ENCODE measurements around the gene MACROH2A1.

MACROH2A1 gene

DNA sequence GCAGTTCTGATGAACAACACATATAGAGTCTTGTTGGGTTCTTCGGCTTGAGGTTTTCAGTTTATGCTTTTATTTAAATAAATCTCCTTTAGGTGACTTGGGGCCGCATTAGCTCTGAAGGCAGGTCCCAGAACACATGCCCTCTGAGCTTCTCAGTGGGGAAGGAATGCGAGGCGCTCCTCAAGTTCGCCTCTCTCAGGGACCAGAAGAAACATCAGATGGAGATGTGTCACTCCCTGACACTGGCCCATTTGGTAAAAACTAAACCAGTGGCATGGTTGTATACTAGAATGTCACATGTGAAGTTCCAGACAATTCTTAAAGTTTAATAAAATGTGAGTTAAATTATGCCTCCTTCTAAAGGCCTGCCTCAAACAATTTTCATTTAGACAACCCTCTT lies 1.9 kb downstream of the MACROH2A1 start:
- no peak for DNase-seq (ENCODE audit: low read depth)

DNA sequence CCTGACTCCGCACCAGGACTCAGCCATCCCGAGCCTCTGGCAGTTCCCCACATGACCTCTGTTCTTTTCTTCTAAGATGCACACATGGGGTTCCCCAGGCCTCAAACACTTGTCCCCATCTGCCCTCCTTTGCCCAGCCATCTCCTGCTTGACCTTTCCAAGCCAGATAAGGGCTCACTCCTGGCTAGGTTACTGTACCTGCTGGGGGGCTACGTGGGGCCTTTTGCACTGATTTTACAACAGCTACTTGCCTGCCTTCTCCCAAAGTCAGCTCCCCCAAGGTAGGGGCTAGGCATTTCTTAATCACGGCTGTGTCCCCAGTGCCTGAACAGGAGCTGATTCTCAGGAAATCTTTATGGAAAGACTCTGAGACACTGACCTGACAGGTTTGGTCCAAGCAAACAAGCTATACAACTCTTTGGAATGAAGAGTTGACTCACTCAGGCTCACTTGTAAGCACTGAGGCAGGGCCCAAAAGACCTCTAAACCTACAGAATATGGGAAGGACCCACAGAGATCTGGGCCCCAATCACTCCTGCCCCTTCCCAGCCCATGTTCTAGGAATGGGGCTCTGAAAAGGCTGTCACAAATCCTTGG lies 2.5 kb downstream of the MACROH2A1 start:
- DNase-seq (ENCODE audit: low read depth), result no peak

DNA sequence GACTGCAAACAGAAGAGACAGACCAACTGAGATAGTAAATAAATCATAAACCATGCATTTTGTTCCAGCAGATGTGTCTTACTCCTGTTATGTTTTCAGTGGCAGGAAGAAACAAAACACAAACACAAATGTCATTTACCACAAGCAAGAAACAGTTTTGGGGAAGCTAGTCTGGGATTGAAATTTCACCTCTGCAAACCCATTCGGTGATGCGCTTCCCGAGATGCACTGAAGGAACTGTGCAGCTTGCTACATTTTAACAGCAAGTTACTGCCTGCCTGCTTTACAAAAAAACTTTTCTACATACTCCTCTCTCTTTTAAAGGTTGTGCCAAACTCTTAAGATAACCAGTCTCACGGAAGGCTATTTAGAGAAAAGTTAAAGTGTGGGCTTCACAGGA lies 3.2 kb downstream of the MACROH2A1 start:
- no peak for DNase-seq (ENCODE audit: low read depth)

DNA sequence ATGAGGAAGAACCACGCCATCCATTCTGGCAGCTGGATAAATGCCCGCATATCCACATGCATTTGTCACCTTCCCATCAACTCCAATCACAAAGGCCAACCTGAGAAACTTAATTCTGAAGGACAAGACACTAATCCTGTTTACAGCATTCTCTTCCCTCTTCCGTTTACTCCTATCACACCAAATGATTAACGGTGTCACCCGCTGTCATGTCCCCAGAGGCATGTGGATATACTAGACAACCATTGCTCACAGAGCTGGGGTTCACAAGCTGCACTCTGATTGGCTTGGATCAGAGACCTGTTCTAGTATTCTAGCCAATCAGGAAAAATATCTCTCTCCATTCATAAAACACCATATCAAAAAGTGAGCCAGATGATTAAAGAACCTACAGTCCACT lies 3.6 kb downstream of the MACROH2A1 start:
- DNase-seq (ENCODE audit: low read depth), result no peak

DNA sequence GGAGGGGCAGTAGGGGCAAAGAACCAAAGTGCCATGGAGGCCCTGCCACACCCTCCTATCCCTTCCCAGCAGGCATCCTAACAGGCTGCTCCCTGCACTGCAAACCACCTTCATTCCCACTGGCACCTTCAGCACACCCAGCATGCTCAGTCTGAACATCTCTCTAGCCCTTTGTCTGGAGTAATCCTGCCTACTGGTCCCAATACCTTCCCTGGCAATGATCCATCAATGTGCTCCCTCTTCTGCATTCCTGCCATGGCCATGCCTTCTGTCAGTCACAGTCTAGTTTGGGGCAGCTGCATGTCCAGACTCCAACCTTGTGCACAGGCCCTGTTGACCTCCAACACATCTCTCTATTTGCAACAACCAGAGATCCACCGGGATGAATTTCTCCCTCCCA lies 4.9 kb downstream of the MACROH2A1 start:
- DNase-seq (ENCODE audit: low read depth), result no peak

DNA sequence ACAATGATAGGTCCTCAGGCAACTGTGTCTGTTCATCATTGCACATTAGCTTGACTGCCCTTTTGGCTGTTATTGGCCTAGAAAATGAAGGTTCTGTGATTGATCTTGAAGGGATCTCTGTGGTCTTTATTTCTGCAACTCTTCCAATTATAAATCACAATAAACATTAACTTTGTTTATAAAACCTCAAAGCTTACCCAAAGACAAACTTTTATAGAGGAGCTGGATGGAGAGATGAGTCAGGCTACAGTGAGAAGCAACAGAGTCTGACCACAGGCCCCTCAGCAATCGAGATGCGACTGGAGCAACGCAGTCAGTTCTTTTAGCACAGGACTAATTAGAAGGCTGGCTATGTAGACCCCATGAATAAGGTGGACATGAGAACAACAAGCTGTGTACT lies 5.3 kb downstream of the MACROH2A1 start:
- DNase-seq (ENCODE audit: low read depth), result no peak

DNA sequence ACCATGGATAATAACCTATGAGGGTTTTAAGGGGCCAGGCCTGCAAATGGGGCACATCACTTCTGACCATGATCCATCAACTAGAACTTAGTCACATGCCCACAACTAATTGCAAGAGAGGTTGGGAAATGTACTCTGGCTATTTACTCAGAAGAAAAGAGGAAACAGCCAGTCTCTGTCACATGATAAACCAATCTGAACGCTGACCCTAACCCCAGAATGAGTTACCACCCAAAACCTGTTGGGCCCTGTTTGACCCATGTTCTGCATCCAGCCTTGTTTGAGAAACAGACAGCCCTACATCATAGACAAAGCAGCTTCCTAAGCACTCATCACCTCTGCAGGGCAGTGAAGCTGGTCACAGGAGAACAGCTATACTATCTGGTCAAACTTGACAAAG lies 5.8 kb downstream of the MACROH2A1 start:
- DNase-seq (ENCODE audit: low read depth), result no peak

DNA sequence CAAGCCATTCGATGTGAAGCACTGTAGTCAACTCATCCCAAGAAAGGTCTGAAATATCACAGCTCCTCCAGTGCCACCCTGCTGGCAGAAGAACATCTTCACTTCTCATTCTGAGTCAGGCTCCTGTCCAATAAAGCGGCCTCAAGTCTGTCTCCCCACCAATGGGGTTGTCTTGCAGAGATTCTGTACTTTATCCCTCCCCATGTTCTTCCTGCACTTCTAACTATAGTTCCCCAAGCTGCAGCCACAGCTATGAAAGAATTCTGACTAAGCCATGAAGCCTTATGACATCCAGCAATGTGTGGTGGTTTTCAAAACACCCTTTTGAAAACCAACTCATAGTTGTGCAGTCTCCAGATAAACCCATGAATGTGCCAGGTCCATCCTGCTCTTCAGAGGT lies 6.8 kb downstream of the MACROH2A1 start:
- DNase-seq (ENCODE audit: low read depth), result no peak

DNA sequence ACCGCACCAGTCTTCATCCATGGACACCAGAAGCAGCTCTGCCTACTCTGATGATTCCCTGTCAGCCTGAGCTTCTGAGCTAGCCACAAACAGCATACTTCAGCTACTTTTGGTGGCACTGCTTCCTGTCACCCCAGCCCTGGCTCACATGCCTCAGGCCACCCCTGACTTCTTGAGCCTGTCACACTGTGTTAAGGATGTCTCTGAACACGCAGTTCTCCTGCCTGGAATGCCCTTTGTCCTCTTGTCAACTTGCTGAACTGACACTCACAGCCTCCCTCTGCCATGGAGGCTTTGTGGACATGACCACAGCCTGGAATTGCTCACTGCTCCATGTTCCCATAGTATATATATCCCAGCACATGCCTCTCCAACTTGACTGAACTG lies 7.2 kb downstream of the MACROH2A1 start:
- DNase-seq (ENCODE audit: low read depth), result no peak

DNA sequence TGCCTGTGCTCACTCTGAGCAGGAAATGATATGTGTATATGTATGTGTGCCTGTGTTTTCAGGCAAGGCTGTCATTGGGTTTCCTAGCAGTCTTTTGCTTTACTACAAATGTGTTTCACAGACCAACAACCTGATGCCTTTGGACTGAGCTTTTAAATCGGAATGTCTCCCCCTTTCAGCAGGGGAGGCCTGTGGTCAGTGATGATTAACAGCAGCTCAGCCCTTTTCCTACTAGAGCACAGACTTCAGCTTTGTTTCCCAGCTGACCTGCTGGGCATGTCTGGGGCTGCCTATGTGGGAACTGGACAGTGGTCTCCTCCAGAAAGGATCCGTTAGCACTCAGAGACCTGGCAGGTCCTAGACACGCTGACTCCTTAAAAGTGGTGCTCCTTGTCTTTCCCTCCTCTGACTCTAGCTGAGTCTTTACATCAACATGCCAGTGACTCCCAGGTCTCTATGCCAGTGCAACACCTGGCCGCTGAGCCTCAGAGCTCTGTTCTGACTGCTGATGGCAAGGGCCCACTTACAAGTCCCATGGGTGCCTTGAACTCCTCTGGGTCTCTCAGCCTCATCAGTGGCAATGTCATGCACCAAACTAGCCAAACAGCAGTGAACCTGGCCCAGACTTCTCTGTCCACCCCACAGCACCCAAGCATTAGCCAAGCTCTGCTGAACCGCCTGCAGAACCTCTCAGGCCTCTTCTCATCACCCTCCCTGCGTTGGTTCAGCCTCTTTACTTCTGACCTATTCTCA lies 7.7 kb downstream of the MACROH2A1 start:
- DNase-seq (ENCODE audit: low read depth), result no peak

DNA sequence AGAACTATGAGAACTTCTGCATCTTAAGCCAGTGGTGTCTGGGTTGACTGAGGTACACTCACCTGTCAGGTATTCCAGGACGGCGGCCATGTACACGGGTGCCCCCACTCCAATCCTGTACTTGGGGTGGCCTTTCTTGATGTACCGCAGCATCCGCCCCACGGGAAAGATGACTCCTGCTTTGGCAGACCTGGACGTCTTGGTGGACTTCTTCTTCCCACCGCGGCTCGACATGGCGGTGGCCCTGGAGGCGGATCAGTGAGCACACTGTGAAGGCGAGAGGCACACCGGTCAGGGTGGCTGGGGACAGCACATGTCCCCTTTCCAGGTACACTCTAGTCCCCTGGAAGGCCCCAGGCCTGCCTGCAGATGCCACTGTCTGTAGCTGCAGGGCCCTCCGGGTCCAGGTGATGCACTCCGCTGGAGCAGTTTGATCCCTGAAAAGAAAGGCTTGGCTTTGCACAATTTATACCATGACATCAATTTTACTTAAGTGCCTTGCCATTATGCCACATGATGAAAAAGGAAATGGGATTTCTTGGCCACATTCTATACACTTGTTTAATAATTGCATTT lies 10.1 kb downstream of the MACROH2A1 start:
- no peak for DNase-seq (ENCODE audit: low read depth)

DNA sequence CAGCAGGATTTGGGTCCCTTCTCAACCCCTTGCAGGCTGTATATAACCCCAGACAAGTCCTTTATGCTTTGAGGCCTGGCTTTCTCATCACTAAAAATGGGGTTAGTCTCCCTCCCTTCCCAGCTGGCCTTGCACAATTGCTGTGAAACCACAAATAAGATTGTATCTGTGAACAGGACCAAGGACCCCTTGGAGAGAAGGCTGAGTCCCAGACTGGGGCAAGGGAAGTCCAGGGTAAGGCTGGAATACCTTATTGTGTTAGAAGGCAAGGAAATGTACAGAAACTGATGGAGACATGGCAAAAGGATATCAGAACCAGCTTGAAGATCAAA lies 11.4 kb downstream of the MACROH2A1 start:
- no peak for DNase-seq (ENCODE audit: low read depth)

DNA sequence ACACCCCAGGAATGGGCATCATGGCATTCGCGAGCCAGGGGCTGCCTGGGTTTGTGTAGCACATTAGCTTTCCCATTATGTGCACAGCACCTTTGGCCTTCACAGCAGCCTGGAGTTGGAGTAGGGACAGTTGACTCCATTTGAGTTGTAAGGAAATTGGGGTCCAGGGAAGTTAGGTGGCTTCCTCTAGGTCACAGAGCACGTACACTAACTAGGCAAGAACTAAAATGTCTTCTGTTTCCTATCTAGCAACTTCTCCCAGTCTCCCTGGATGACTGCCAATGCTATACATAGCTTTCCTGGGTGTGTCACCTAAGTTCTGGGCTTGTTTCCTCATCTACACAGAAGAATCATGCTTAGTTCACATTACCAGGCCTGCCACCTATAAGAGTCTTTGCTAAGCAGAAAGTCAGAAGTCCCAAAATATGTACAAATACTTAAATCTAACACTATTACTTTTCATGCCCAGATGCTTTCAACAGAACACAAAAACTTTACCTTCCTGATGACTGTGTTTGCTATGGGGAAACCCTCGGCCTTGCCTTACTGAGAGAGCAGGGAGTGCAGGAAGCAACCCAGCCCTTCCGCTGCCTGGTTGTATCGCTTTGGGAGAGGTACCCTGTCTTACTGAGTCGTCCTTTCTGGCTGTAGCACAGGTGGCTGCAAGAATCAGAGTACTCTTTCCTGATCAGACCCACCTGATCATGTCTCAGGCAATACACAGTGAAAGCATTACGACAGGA lies 12.0 kb downstream of the MACROH2A1 start:
- DNase-seq (ENCODE audit: low read depth), result no peak

DNA sequence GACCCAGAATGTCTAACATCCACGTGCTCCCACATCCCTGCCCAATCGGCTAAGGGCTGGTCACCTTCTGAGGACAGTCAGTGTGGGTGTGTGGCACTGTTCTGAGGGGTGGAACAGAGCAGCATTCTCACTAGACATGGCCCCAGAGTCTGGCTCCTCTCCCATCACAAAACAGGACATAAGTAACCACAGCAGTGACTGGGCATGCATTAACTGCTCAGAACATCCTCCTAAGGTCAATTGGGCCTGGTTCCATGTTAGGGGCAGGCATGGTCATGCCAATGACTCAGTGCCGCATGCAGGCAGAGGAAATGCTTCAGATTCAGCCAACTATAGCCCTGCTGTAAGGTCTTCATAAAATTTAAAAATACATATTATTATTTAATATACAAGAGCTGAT lies 12.9 kb downstream of the MACROH2A1 start:
- DNase-seq (ENCODE audit: low read depth), result no peak

DNA sequence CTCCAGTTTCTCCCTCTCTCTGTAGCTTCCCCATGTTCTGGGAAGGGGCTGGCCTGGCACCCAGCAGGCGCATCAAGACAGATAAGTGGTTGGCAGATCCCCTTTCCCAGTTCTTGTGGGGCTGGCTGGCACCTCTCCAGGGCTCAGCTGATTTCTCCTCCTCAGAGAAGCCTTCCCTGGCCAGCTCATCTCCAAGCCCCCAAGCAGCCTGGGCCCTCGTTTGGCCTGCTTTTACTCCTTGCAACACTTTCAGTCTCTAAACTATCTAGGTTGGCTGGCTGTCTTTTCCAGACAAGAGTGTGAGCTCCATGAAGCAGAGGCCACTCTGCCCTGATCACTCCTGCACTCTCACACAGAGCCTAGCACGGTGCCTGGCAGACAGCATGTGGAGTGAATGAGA lies 13.5 kb downstream of the MACROH2A1 start:
- DNase-seq (ENCODE audit: low read depth), result no peak

DNA sequence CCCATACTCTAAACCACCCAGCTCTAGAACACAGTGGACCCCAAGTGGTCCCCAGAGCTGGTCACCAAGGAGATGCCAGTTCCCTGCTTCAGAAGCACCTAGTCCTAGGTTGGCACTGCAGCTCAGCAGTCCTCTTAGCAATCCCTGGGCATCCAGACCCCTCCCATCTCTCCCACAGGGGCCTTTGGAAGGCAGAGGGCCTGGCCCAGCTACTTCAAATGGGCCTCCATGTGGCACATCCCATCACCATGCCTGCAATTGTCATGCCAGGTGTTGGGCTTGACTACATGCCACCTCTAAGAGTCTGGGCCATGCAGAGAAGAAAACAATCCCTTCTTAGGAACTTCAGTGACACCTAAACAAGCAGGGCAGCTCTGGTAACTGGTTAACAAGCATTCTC lies 14.1 kb downstream of the MACROH2A1 start:
- DNase-seq (ENCODE audit: low read depth), result no peak

DNA sequence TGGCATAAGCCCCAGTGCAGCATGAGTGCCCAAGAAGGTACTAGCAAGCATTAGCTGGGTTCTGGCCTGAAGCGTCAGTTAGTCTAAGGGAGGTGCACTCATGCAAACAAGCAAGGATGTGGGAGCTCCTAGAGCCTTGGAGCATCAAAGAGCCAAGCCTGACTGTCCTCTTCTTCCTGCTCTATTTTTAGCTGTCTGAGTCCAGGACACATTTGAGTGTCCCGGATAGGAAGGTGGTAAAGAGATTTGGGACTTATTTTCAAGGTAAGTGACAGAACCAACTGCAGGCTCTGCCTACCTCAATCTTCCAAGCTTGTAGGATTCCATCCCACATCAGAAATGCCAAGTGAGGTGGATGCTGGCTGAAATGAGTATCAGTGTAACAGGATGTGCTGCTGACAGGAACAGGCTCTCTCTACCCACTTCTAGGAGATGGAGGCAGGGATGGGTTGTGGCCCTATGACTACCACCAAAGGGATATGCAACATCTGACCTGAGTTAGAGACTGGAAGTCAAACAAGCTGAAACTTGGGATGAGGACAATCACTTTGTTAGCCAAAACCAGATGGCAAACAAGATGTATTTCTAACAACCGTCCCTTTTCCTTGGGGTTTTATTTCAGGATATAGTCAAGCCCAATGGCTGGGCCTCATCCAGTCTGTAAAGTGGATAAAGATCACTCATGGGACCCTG lies 15.1 kb downstream of the MACROH2A1 start:
- no peak for DNase-seq (ENCODE audit: low read depth)

DNA sequence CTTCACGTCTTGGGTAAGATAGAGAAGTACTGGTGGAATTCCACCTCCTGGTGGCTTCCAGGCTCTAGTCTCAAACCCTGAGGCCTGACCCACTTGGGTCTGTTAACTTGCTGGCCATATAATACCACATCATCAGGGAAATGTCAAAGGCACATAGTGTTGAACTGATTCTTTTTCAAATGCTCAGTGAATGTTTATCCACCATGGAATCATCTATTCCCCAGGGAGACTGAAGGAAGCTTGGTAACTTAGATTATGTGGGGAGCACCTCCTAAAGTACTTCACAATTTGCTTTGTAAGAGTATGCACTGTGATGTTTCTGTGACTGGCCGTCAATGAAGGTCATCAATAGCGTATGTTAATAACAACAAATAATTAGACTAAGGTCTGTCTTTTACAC lies 16.1 kb downstream of the MACROH2A1 start:
- no peak for DNase-seq (ENCODE audit: low read depth)

DNA sequence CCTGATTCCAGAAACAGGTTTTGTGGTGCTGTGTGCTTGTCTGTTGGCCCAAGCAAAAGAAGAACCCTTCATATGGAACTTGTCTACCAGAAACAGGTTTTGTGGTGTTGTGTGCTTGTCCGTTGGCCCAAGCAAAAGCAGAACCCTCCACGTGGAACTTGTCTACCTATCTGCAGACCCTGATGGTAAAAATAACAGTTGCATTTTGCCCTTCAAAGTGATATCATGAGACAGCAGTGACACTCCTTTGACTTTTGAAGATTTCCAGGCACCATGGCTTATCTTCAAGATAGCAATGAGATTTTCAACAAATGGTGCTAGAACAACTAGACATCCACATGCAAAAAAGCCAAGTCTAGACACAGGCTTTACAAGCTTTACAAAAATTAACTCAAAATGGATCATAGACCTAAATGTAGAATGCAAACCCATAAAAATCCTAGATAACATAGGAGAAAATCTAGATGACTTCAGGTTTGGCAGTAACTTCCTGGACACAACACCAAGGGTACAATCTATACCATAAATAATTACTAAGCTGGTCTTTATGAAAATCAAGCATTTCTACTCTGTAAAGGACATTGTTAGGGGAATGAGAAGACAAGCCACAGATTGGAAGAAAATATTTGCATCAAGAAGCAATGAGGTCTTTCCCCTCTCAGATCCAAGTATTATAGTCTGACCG lies 16.8 kb downstream of the MACROH2A1 start:
- no peak for DNase-seq (ENCODE audit: low read depth)

DNA sequence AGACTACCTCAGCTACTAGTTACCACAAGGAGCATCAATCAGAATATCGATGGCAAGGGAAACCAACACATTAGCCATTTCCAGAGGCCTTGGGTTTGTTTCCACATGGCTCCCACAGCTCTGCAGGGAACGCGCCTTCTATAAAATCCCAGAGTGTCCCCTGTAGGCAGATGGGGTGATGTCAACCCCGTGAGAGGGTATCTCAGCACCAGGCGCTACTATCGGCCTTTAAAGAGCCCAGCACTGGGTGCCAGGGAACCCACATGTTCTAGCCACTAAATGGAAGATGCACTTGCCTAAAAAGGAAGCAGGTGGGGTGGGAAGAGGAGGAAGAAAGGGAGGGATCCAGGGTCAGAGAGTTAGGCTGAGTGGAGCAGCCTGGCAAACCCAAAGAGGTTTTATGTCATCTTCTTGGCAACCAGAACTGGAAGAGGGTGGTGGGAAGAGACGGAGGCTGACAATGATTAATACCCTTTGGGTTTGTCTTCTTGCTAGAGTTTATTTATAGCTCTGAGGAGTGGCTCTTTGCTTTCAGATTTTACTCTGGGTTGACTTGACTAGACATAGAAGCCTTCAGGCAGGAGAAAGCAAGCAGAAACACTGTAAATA lies 19.9 kb downstream of the MACROH2A1 start:
- DNase-seq (ENCODE audit: low read depth), result no peak

Data from stimulated activated CD8-positive, alpha-beta memory T cell treated with anti-CD3 and anti-CD28 coated beads, Interleukin-7, amount 100 ng/mL, for 24 hours (primary cell).